A673 (cell line): ENCODE measurements around the gene KCNJ4. TPM values are rescaled to one million over a fixed set of nuclear protein-coding genes. Genes with fewer than 3 reads are reported as not detected.

ENCODE experiments used
- BruUV-seq: library from RNA; stranded (reverse); fragments of 400-500 nt; replicated peaks from 2 replicates; lab custom pipeline; 2021; lab: Mats Ljungman, UMichigan
- CTCF ChIA-PET: fragments of 300-600 bp; sonication (Branson Sonifier 250); formaldehyde crosslinking; loops from one replicate; lab custom pipeline; 2022; ENCODE audit warnings: antibody characterized with exemption; lab: Charles Lee
- POLR2A ChIA-PET: fragments of 300-600 bp; sonication (Branson Sonifier 250); formaldehyde crosslinking; loops from one replicate; lab custom pipeline; 2022; ENCODE audit warnings: antibody characterized with exemption; ENCODE audit not compliant: low non-redundant PET; lab: Charles Lee
- DNase-seq: peaks from one replicate; pipeline ENCODE4 v3.0.0-alpha.2; 2015; ENCODE audit warnings: low spot score
- H3K27ac ChIP-seq: fragments of 200-600 bp; sonication (generic); 2 replicates; pipeline ENCODE4 v1.5.1; 2016; ENCODE audit warnings: mixed run types, low read depth, mild to moderate bottlenecking, mixed read lengths, antibody characterized with exemption, low read length; ENCODE audit not compliant: poor library complexity, severe bottlenecking
- H3K27me3 ChIP-seq: fragments of 200-600 bp; sonication (generic); replicated peaks from 2 replicates; pipeline ENCODE4 v1.6.1; 2017; ENCODE audit warnings: mixed run types, low read depth, mild to moderate bottlenecking, mixed read lengths, antibody characterized with exemption, low read length; ENCODE audit not compliant: insufficient read depth, poor library complexity
- H3K36me3 ChIP-seq: fragments of 200-600 bp; sonication (generic); 2 replicates; pipeline ENCODE4 v1.6.1; 2016; ENCODE audit warnings: mixed run types, mild to moderate bottlenecking, mixed read lengths, antibody characterized with exemption, low read length; ENCODE audit not compliant: insufficient read depth, poor library complexity, severe bottlenecking
- H3K4me1 ChIP-seq: fragments of 200-600 bp; sonication (generic); 2 replicates; pipeline ENCODE4 v1.6.1; 2017; ENCODE audit warnings: mixed run types, mild to moderate bottlenecking, mixed read lengths, antibody characterized with exemption, low read length; ENCODE audit not compliant: insufficient read depth, poor library complexity, severe bottlenecking
- H3K4me3 ChIP-seq: fragments of 200-600 bp; sonication (generic); 2 replicates; pipeline ENCODE4 v1.5.1; 2016; ENCODE audit warnings: low read depth, mixed run types, mild to moderate bottlenecking, mixed read lengths, low read length; ENCODE audit not compliant: poor library complexity, severe bottlenecking
- H3K9me3 ChIP-seq: fragments of 200-600 bp; sonication (generic); 2 replicates; pipeline ENCODE4 v1.6.1; 2016; ENCODE audit warnings: mixed run types, low read depth, mild to moderate bottlenecking, mixed read lengths, antibody characterized with exemption, low read length; ENCODE audit not compliant: poor library complexity, severe bottlenecking
- CTCF ChIP-seq: fragments of 300-800, 200-600 bp; sonication (generic); conservative IDR thresholded peaks from 2 replicates; pipeline ENCODE4 v1.5.1; 2017; ENCODE audit warnings: low read depth, mild to moderate bottlenecking, antibody characterized with exemption, low read length, moderate library complexity, mixed read lengths
- EZH2 ChIP-seq: fragments of 200-600 bp; sonication (generic); IDR thresholded peaks from 2 replicates; pipeline ENCODE4 v1.6.1; 2017; ENCODE audit warnings: borderline replicate concordance, low read depth, mild to moderate bottlenecking, mixed read lengths, antibody characterized with exemption, low read length; ENCODE audit not compliant: poor library complexity, severe bottlenecking
- intact Hi-C: fragments of 100-400 bp; cut with micrococcal nuclease; formaldehyde crosslinking; loops from one replicate; pipeline ENCODE4 v1.10.0; 2022; ENCODE audit not compliant: unreplicated experiment
- total RNA-seq: library from RNA; stranded (reverse); gene quantifications from 2 replicates; pipeline ENCODE4 v1.2.3, GENCODE V29; 2021

The KCNJ4 gene
- total RNA-seq, 1 experiment from 2014 or later = 1.0 TPM

- no TSS peak for BruUV-seq
- H3K4me1 ChIP-seq = no peaks in the 10 kb centered on the region
- DNase-seq = no peak
- no peak overlapping the region for H3K27ac ChIP-seq
- intact Hi-C loops = no loop called here
- POLR2A ChIA-PET = no interaction called here
- no peaks in the 10 kb centered on the region for H3K9me3 ChIP-seq
- H3K4me3 ChIP-seq = no peak overlapping the region
- no peaks in the 10 kb centered on the region for H3K36me3 ChIP-seq
- H3K27me3 ChIP-seq = no peaks in the 10 kb centered on the region
- TF ChIP-seq EZH2 = no peak
- TF ChIP-seq CTCF = no peak
- CTCF ChIA-PET = no interaction called here
These were observed 35.7 kb downstream of the KCNJ4 start for GRCh38 chr22:38419121-38419857.

- no peak for DNase-seq
- intact Hi-C loops = no loop called here
- BruUV-seq = no TSS peak
- no peaks in the 10 kb centered on the region for H3K9me3 ChIP-seq
- no peak overlapping the region for H3K27ac ChIP-seq
- no peak overlapping the region for H3K4me3 ChIP-seq
- POLR2A ChIA-PET = no interaction called here
- H3K27me3 ChIP-seq = no peaks in the 10 kb centered on the region
- no peaks in the 10 kb centered on the region for H3K36me3 ChIP-seq
- CTCF ChIA-PET = interaction anchor here (0.7 kb wide), 1 partner anchor 703 kb away, joined by 10 read pairs; no protein-coding TSS in a partner anchor
- no peaks in the 10 kb centered on the region for H3K4me1 ChIP-seq
- no peak for TF ChIP-seq EZH2
- no peak for TF ChIP-seq CTCF
These were observed 36.4 kb downstream of the KCNJ4 start for GRCh38 chr22:38418589-38418988.

GRCh38 chr22:38417252-38418060 lies 37.5 kb downstream of the KCNJ4 start:
- DNase-seq = no peak
- H3K9me3 ChIP-seq = no peaks in the 10 kb centered on the region
- no peak for TF ChIP-seq CTCF
- no peak for TF ChIP-seq EZH2
- ChIA-PET CTCF (no interaction called here), POLR2A (interaction anchor here (0.5 to 0.6 kb wide), 2 partner anchors 8 to 84 kb away, joined by 7 to 12 read pairs; no protein-coding TSS in a partner anchor)
- no TSS peak for BruUV-seq
- no peak overlapping the region for H3K4me3 ChIP-seq
- intact Hi-C loops = no loop called here
- H3K4me1 ChIP-seq = no peaks in the 10 kb centered on the region
- no peak overlapping the region for H3K27ac ChIP-seq
- no peaks in the 10 kb centered on the region for H3K36me3 ChIP-seq
- no peaks in the 10 kb centered on the region for H3K27me3 ChIP-seq
